GM18502 (cell line): Measurements from ENCODE around the gene DNAJB1.
"Not testable (repeated sequence)": the region's sequence is repeated elsewhere in the genome, so short reads cannot be mapped to it uniquely, and the experiment has no call there.

Experiments used
- ATAC-seq: cut with Tn5 transposase; IDR thresholded peaks from one replicate; pipeline ENCODE4 v1.9.1; 2021; ENCODE audit warnings: mild to moderate bottlenecking; ENCODE audit not compliant: unreplicated experiment, poor library complexity

The DNAJB1 gene

DNA sequence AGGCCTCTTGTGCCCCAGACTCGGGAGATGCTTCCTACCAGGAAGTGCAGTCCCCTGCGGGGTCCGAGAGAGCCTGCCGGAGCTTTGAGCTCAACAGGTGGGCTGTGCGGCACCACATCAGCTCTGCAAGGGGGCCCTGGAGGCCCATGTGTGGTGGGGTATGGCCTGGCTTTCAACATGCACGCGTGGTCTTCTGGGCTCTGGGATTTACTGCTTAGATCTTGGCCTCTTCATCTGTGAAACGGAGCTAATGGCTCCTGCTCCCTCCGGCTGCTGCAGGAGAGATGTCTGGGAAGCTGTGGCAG is 35.7 kb upstream of the DNAJB1 start:
- ATAC-seq, result no peak

DNA sequence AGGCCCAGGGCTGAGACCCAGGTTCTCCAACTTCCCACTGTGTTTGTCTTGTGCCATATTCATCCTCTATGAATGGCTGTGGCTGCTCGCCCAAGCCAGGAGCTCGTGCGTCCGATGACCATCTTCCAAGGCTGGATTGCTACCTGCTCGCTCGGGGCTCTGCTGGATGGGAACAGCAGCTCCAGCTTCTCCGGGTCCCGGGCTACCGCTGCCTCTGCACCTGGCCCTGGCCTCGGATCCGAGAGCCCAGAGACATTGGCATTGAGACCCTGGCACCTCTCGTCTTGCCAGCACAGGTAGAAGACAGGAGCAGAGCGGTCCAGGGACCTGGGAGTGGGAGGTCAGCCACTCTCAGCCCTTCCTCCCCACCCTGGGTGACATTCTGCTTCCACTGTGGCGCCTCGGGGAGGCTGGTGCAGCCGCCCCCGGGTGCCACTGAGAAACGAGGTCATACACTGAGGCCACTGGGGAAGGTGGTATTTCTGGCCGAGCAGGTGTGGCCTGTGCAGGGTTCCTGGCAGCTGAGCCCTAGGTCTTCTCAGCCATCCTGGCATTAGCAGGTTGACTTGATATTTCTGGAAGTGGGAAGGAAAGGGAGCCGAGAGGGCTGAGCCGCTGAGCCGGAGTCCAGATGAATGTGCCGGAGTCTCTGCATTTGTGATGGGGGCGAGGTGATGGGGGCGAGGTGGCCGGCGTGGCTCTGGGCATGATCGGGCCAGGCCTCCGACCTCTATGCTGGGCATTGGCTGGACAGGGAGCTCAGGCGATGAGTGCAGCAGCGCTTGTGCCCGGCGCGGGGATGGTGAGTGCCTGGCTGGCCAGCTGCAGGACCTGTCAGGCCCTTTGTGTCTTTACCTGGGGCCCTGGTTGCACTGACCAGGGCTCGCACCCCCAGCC is 35.1 kb upstream of the DNAJB1 start:
- no peak for ATAC-seq

DNA sequence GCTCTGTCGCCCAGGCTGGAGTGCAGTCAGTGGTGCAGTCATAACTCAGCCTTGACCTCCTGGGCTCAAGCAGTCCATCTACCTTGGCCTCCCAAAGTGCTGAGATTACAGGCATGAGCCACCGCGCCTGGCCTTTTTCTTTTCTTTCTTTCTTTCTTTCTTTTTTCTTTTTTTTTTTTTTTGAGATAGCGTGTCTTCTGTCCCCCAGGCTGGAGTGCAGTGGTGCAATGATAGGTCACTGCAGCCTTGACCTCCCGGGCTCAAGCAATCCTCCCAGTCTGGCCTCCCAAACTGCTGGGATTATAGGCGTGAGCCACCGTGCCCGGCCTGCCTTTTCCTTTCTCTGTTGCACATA is 33.8 kb upstream of the DNAJB1 start:
- ATAC-seq, result not testable (repeated sequence)

DNA sequence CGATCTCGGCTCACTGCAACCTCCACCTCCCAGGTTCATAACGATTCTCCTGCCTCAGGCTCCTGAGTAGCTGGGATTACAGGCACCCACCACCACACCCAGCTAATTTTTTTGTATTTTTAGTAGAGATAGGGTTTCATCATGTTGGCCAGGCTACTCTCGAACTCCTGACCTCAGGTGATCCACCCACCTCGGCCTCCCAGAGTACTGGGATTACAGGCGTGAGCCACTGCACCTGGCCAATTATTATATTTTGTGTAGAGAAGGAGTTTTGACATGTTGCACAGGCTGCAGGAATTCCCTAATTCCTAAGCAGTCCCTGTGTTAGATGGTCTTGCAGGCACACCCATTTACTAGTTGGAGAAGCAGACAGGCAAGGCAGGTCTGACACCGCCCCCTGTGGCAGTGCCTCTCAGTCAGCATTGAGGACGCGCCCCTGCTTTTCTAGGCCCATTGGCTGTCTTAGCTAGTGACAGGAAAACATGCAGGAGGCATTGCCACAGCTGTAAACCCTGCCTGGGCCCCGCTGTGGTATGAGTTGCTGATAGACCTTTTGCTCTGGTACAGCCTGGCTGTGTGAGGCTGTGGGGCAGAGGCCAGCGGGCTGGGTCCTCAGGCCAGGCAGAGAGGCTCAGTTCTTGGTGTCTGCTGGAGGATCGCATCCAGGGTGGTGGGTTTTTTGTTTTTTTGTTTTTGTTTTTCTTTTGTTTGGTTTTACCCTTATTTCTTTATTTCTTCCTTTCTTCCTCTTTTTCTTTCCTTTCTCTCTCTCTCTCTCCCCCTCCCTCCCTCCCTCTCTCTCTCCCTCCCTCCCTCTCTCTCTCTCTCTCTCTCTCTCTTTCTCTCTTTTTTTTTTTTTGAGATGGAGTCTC is 33.2 kb upstream of the DNAJB1 start:
- ATAC-seq, result not testable (repeated sequence)

DNA sequence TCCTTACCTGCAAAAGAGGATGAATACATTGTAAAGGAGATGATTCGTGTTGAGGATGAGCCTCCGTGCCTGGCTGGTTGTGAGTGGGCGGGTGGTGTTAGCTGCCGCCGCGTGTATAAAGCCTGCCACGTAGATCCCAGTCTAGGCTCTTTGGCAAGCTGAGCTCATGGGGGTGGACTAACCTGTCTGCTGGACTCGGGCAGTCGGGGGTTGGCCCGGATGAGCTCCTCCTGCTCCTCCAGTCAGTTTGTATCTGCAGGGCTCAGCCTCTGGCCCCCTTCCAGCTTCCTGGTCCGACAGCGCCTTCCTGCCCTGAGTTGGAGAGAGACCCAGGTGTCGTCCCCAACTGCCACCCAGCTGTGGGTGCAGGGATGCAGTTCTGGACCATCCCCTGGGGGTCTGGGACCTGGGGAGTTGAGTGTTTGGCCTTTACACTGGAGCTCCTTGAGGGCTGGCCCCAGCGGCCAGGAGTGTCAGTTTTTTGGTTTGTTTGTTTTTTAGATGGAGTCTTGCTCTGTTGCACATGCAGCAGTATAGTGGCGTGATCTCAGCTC is 32.1 kb upstream of the DNAJB1 start:
- ATAC-seq, result no peak

DNA sequence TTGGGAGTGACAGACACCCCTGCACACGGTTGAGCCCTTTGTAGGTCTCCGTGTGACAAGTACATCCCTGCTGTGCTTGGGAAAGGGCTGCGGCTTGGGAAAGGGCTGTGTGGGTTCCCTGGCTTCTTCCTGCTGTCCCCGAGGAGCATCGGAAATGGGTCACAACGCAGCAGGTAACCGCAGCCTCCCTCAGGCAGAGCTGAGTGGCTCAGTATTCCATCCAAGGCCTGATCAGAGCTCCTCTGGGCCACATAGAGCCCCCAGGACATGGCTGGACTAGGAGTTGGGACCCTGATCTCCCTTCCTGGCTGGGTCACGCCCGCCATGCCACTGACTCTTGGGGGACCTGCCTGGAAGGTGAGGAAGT is 27.5 kb upstream of the DNAJB1 start:
- no peak for ATAC-seq

DNA sequence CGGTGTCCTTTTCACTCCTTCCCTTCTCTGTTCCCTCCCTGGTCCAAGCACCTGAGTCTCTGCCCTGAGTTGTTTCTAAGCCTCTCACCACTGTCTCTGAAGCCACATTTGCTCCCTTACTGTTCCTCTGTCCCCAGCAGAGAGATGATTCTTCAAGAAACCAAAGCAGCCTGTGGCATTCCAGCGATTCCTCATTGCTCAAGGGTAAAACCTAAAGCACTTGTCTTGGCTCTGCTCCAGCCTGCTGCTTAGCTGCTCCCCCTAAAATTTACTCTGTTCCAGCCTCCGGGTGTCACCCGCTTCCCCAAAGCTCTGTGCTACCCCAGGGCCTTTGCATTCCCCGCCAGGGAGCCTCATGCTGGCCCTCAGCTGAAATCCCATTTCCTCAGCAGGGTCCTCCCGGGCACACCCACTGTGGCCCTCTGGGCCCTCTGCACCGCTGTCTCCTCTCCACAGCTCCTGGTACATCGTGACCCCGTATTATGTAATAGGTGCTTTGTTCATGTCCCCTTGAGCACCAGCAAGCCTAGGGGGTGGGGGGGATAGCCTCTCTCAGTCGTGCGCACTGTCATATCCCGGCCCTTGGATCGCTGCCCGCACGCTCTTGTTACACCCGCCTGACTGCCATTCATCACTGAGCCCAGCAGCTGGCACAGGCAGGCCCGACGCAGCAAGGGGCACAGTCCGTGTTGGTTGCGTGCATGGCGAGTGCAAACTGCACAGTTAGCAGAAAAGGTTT is 26.9 kb upstream of the DNAJB1 start:
- ATAC-seq, result no peak

DNA sequence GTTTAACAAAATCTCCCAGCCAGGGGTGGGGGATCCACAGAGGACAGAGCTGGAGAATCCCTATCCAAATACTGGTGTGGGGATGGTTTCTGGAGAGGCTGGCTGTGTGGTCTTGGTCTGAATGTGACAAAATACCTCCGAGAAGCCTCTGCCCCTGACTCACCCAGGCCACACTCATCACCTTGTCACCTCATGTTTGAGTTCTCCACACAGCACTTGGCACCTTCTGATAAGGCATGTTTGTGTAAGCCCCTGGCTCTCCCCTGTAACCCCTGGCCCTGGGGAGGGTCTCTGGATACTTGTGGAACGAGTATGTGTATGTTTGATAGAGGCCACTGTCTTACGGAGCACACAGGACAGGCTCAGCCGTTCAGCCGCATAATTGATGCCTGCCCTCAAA is 25.9 kb upstream of the DNAJB1 start:
- no peak for ATAC-seq

DNA sequence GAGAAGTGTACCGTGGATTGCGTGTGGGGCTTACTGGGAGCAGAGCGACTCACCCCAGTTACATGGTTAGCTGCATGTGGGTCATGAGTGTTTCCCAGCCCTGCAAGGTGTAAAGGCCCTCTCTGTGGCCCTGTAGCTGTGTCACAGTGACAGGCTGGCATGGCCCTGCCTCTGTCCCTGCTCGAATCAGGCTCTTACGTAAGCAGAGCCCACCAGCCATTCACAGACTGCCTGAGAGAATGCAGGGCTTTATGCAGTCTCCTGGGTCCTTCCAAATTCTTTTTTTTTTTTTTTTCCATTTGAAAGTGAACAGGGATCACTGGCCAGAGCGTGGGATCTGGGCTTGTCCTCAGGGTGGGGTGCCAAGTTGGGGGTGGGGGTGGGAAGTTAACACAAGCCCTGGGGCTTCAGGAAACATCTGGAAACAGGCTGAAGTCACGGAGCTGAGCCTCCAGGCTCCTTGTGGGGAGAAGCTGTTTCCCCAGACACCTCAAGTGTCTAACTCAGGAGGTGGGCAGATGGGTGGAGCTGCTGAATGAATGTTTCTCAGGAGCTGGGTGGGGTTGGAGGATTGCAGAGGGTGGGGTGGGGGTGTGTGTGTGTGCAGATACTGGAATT is 24.6 kb upstream of the DNAJB1 start:
- ATAC-seq, result no peak

DNA sequence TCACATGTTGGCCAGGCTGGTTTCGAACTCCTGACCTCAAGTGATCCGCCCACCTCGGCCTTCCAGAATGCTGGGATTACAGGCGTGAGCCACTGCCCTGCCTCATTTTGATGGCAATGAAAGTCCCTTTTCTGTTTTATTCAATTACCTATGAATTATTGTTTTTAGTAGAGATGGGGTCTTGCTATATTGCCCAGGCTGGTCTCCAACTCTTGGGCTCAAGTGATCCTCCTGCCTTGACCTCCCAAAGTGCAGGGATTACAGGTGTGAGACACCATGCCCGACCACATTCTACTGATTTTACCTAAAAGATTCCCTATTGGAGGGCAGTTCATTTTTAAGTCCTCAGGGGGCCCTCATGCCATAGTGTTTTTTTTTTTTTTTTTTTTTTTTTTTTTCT is 23.8 kb upstream of the DNAJB1 start:
- not testable (repeated sequence) for ATAC-seq

DNA sequence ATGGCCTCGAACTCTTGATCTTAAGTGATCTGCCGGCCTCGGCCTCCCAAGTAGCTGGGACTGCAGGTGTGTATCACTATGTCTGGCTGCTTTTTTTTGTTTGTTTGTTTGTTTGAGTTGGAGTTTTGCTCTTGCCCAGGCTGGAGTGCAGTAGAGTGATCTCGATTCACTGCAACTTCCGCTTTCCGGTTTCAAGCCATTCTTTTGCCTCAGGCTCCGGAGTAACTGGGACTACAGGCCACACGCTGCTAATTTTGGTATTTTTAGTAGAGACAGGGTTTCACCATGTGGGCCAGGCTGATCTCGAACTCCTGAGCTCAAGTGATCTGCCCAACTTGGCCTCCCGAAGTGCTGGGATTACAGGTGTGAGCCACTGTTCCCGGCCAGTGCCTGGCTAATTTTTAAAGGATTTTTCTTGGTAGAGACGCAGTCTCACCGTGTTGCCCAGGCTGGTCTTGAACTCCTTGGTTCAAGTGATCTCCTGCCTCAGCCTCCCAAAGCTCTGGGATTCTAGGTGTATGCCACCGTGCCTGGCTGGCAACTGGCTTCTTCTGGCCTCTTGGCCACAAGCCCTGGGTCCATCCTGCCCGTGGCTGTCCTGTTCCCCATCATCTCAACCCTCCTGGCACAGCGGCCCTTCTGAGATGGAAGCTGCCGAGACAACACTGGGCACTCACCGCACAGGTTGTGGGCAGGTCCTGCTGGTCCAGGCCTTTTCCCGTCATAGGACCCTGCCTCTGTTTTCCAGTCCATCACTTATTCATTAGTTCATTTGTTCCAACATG is 22.7 kb upstream of the DNAJB1 start:
- ATAC-seq, result no peak

DNA sequence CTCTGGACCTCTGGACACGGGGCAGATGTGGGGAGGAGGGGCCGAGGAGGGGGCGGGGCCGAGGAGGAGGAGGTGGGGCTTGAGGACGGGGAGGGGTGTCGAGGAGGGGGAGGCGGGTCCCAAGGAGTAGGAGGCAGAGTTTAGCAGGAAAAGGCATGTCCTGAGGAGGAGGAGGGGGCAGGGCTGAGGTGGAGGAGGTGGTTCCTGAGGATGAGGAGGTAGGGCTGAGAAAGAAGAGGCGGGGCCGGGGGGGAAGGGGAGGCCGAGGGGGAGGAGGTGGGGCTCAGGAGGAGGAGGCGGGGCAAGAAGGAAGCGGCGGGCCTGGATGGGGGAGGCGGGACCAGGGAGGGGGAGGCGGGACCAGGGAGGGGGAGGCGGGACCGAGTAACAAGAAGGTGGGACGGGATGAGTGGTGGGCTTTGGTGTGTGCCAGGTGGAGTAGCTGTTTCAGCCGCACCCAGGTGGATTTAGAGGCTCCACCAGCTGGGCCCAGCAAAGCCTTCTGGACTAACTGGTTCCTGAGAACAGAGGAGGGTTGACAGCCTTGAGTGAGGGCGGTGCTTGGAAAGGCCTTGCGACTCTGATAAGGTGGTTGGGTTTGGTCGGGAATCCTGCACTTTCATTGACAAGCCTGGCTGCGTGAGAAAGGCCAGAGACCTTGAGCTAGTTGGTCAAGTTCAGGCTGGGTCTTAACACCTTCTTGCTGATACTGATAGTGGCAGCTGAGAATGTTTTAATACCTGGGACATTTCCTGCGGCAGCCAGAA is 18.9 kb upstream of the DNAJB1 start:
- no peak for ATAC-seq

DNA sequence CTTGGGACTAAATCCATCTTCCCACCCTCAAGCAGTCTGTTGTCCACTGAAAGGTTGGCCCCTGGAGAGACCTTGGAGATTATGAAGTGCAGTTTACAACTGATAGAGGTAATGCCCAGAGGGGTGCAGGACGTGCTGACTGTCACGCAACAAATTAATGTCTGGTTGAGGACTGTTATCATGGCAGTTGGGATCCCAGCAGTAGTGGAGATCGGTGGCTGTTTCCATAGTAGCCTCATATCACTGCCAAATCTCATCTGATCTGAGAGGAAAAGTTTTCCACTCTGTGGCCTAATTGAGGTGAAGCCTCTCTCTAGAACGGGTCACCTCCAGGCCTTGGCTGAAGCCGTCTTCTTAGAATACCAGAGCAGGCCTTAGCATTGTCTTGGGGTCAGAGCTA is 15.3 kb upstream of the DNAJB1 start:
- ATAC-seq, result no peak

DNA sequence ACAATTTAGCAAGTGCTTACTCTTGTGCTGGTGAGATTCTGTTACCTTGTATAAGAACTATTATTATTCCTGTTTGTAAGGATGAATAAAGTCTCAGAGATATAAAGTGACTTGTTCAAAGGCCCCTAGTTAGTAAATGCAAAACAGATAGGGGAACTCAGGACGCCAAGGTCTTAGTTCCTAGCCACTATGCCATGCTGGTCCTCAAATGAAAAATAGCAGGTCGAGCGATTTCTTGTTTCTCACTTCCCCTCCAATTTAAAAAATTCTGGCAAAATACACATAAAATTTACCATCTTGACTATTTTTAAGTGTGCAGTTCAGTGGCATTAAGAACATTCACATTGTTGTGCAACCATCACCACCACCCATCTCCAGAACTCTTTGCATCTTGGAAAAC is 12.3 kb upstream of the DNAJB1 start:
- no peak for ATAC-seq

DNA sequence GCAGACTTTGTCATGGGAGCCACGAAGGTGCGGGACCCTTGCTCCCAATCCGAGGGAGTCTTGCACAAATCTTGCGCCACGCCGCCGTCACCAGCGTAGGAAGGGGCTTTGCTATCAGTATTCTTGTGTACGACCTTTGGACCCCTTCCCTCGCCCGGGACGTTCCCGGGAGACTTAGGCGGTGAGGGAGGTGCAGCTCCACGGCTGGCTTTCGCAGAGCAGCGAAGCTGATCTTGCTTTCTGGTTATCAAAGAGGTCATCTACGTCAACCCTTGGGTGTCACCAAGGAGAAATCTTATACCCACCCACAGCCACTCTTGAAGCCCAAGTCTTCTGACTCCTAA is 11.8 kb upstream of the DNAJB1 start:
- ATAC-seq, result no peak

DNA sequence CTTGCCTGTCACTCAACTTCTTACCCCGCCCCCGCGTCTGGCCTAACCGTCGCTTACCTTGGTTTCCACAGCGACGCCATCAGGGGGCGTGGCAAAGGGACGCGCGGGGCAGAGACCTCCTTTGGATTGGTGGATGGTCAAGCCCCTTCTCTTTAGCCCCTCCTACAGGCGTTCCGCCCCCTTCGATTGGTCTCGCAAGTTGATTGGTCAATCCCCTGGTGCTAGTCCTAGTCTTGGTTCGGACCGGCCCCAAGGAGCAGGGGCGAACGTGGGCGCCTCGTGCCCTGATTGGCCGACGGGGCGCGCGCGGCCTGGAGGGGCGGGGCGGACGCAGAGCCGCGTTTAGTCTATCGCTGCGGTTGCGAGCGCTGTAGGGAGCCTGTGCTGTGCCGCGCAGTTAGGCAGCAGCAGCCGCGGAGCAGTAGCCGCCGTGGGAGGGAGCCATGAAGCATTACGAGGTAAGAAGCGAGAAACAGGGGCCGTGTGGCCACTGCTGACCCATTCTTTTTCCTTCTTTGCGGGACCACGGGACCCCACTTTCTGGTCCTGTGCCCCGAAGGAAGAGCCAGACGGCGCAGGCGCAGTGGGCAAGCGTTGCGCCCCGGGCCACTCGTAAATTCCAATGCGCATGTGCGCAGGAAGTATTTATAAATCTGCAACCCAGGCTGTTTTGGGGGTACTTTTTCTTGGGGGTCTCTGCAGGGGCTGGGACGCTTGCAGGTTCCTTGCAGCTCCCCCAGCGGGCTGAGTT is 11.2 kb upstream of the DNAJB1 start, which contains the start of gene TECR:
TECR (plus strand) TSS at position 341 of the 751 bp plus-strand sequence; CDS start at position 444, 103 bp downstream.
- ATAC-seq, result peak; percentile 95

DNA sequence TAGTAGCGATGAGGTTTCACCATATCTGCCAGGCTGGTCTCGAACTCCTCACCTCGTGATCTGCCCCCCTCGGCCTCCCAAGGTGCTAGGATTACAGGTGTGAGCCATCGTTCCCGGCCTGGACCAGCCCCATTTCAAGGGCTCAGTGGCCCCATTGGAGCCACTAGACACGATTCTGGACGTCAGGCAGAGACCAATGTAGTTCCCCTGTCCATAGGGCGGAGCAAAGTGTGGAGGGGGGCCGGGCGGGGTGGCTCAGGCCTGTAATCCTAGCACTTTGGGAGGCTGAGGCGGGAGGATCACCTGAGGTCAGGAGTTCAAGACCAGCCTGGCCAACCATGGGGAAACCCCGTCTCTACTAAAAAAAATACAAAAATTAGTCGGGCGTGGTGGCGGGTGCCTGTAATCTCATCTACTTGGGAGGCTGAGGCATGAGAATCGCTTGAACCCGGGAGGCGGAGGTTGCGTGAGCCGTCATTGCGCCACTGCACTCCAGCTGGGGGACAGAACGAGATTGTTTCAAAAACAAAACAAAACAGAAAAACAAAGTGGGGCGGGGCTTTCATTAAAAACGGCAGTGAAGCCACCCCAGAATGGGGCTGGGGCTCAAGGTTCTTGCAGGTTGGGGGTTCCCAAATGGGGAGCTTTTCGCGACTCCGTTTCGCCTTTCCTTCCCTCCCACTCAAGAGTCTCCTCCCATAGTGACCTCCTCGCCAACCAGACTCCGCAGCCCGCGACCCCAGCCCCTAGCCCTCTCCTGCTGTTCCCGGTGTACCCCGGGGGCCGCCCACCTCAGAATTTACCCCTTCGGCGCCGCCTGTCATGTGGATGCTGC is 10.4 kb upstream of the DNAJB1 start:
- ATAC-seq, result no peak
